Thyroid gland (tissue), 4 donors: Measurements from ENCODE around the gene AHSG.

ENCODE experiments used
- CTCF ChIP-seq, 6 experiments: fragments of 200-600 bp in 3 of 6; fragments of 450-650 bp in 3 of 6; sonication (generic) in 3 of 6; IDR thresholded peaks; one replicate each; pipeline ENCODE4 v1.5.1; 2016 to 2019; ENCODE audit warnings: antibody characterized with exemption in 6 of 6, mild to moderate bottlenecking in 2 of 6, inconsistent platforms in 1 of 6, moderate library complexity in 1 of 6
- POLR2A ChIP-seq, 2 donors: fragments of 450-650 bp; IDR thresholded peaks; one replicate each; pipeline ENCODE4 v1.6.1; 2017; ENCODE audit warnings: antibody characterized with exemption in 2 of 2, mild to moderate bottlenecking in 2 of 2, moderate library complexity in 1 of 2

GRCh38 chr3:186640473-186640818 lies 27.6 kb downstream of the AHSG start:
- TF ChIP-seq CTCF (IDR thresholded peaks at IDR 0.05): no peak
- no peak for TF ChIP-seq POLR2A (IDR thresholded peaks at IDR 0.05)
